ENCODE data around the gene MTIF2. TPM values are rescaled to one million over a fixed set of nuclear protein-coding genes. Genes with fewer than 3 reads are reported as not detected.

The MTIF2 gene
- total RNA-seq, 1 experiment from 2014 or later: 43.9 TPM

DNA sequence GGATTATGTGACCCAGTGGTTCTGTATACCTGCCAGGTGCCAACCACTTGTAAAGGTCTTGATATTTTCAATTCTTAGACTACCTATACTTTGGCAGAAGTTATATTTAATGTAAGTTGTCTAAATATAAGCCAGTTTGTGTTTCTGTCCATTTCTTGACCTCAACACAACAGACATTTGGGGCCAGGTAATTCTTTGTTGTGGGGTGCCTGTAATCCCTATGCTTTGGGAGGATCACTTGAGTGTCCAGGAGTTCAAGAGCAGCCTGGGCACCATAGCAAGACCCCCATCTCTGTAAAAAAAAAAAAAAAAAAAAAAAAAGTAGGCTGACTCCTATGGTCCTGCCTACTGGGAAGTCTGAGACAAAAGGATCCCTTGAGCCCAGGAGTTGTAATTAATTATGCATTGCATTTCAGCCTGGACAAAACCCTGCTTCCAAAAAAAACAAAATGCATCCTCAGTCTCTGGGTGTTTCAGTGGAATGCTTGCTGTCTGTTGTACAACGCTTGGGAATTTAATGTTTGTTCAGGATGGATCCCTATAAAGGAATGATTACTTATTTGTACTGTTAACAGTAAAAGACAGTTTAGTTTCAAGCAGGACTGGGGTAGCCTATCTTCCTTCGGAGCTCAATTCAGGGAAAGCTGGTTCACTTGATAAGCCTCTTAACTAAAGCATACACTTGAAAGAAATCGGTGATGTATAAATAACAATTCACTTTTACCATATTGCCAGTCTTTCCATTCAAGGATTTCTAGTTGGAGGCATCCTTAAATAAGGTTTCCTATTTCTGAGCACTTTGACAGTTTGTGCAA, 33.1 kb downstream of the MTIF2 start:
- no peaks in the 10 kb centered on the region for H3K27me3 Mint-ChIP-seq (ENCODE audit: low read depth)
- ChIA-PET CTCF (no interaction called here), POLR2A (no interaction called here)
- ATAC-seq (no peak), DNase-seq (ENCODE audit: low spot score) (no peak)
- no peaks in the 10 kb centered on the region for H3K9me3 Mint-ChIP-seq
- peaks cover 20% of the 10 kb centered on the region for H3K4me1 Mint-ChIP-seq
- no peak overlapping the region for H3K4me3 Mint-ChIP-seq
- TF ChIP-seq ZNF671 (CRISPR knock-in tag; IDR thresholded peaks at IDR 0.05) (no peak; the same call in 1 of the 2 replicates), NR1H2 (CRISPR knock-in tag; IDR thresholded peaks at IDR 0.05) (no peak), ZNF121 (CRISPR knock-in tag; IDR thresholded peaks at IDR 0.05) (peak; percentile 59; the same call in 1 of the 2 replicates)
- TF ChIP-seq, protein P1, sequence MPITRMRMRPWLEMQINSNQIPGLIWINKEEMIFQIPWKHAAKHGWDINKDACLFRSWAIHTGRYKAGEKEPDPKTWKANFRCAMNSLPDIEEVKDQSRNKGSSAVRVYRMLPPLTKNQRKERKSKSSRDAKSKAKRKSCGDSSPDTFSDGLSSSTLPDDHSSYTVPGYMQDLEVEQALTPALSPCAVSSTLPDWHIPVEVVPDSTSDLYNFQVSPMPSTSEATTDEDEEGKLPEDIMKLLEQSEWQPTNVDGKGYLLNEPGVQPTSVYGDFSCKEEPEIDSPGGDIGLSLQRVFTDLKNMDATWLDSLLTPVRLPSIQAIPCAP (CRISPR knock-in tag; IDR thresholded peaks at IDR 0.05): no peak
- H3K36me3 Mint-ChIP-seq: peaks cover 45% of the 10 kb centered on the region
- peak overlapping the region; percentile 74 for H3K27ac Mint-ChIP-seq

DNA sequence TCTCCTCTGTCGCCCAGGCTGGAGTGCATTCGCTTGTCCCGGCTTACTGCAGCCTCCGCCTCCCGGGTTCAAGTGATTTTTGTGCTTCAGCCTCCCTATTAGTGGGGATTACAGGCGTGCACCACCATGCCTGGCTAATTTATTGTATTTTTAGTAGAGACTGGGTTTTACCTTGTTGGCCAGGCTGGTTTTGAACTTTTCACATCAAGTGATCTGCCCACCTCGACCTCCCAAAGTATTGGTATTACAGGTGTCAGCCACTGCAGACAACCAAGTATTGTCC, 35.4 kb downstream of the MTIF2 start:
- no peaks in the 10 kb centered on the region for H3K27me3 Mint-ChIP-seq (ENCODE audit: low read depth)
- peaks cover 38% of the 10 kb centered on the region for H3K36me3 Mint-ChIP-seq
- no peak for ATAC-seq
- ChIA-PET POLR2A (no interaction called here), CTCF (no interaction called here)
- no peaks in the 10 kb centered on the region for H3K9me3 Mint-ChIP-seq
- H3K4me3 Mint-ChIP-seq: peak overlapping the region; percentile 100
- peak overlapping the region; percentile 98 for H3K27ac Mint-ChIP-seq
- H3K4me1 Mint-ChIP-seq: peaks cover 25% of the 10 kb centered on the region
- DNase-seq (ENCODE audit: low spot score): no peak
- TF ChIP-seq GRHL2 (CRISPR knock-in tag; IDR thresholded peaks at IDR 0.05; ENCODE audit: insufficient replicate concordance, severe bottlenecking): no peak
- TF ChIP-seq NR1H2 (CRISPR knock-in tag; IDR thresholded peaks at IDR 0.05): no peak
- no peak for TF ChIP-seq KAT7 (CRISPR knock-in tag; IDR thresholded peaks at IDR 0.05; ENCODE audit: borderline replicate concordance)
- no peak for TF ChIP-seq OVOL2 (CRISPR knock-in tag; IDR thresholded peaks at IDR 0.05; ENCODE audit: borderline replicate concordance)
- TF ChIP-seq, protein P2, sequence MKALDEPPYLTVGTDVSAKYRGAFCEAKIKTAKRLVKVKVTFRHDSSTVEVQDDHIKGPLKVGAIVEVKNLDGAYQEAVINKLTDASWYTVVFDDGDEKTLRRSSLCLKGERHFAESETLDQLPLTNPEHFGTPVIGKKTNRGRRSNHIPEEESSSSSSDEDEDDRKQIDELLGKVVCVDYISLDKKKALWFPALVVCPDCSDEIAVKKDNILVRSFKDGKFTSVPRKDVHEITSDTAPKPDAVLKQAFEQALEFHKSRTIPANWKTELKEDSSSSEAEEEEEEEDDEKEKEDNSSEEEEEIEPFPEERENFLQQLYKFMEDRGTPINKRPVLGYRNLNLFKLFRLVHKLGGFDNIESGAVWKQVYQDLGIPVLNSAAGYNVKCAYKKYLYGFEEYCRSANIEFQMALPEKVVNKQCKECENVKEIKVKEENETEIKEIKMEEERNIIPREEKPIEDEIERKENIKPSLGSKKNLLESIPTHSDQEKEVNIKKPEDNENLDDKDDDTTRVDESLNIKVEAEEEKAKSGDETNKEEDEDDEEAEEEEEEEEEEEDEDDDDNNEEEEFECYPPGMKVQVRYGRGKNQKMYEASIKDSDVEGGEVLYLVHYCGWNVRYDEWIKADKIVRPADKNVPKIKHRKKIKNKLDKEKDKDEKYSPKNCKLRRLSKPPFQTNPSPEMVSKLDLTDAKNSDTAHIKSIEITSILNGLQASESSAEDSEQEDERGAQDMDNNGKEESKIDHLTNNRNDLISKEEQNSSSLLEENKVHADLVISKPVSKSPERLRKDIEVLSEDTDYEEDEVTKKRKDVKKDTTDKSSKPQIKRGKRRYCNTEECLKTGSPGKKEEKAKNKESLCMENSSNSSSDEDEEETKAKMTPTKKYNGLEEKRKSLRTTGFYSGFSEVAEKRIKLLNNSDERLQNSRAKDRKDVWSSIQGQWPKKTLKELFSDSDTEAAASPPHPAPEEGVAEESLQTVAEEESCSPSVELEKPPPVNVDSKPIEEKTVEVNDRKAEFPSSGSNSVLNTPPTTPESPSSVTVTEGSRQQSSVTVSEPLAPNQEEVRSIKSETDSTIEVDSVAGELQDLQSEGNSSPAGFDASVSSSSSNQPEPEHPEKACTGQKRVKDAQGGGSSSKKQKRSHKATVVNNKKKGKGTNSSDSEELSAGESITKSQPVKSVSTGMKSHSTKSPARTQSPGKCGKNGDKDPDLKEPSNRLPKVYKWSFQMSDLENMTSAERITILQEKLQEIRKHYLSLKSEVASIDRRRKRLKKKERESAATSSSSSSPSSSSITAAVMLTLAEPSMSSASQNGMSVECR (CRISPR knock-in tag; IDR thresholded peaks at IDR 0.05; ENCODE audit: borderline replicate concordance): no peak
- TF ChIP-seq, protein P3, sequence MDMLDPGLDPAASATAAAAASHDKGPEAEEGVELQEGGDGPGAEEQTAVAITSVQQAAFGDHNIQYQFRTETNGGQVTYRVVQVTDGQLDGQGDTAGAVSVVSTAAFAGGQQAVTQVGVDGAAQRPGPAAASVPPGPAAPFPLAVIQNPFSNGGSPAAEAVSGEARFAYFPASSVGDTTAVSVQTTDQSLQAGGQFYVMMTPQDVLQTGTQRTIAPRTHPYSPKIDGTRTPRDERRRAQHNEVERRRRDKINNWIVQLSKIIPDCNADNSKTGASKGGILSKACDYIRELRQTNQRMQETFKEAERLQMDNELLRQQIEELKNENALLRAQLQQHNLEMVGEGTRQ (CRISPR knock-in tag; IDR thresholded peaks at IDR 0.05): no peak
- TF ChIP-seq ZNF138 (CRISPR knock-in tag; conservative IDR thresholded peaks at IDR 0.05): no peak
- TF ChIP-seq, protein P4, sequence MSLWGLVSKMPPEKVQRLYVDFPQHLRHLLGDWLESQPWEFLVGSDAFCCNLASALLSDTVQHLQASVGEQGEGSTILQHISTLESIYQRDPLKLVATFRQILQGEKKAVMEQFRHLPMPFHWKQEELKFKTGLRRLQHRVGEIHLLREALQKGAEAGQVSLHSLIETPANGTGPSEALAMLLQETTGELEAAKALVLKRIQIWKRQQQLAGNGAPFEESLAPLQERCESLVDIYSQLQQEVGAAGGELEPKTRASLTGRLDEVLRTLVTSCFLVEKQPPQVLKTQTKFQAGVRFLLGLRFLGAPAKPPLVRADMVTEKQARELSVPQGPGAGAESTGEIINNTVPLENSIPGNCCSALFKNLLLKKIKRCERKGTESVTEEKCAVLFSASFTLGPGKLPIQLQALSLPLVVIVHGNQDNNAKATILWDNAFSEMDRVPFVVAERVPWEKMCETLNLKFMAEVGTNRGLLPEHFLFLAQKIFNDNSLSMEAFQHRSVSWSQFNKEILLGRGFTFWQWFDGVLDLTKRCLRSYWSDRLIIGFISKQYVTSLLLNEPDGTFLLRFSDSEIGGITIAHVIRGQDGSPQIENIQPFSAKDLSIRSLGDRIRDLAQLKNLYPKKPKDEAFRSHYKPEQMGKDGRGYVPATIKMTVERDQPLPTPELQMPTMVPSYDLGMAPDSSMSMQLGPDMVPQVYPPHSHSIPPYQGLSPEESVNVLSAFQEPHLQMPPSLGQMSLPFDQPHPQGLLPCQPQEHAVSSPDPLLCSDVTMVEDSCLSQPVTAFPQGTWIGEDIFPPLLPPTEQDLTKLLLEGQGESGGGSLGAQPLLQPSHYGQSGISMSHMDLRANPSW (CRISPR knock-in tag; conservative IDR thresholded peaks at IDR 0.05; ENCODE audit: low read depth): no peak
- TF ChIP-seq, protein P5, sequence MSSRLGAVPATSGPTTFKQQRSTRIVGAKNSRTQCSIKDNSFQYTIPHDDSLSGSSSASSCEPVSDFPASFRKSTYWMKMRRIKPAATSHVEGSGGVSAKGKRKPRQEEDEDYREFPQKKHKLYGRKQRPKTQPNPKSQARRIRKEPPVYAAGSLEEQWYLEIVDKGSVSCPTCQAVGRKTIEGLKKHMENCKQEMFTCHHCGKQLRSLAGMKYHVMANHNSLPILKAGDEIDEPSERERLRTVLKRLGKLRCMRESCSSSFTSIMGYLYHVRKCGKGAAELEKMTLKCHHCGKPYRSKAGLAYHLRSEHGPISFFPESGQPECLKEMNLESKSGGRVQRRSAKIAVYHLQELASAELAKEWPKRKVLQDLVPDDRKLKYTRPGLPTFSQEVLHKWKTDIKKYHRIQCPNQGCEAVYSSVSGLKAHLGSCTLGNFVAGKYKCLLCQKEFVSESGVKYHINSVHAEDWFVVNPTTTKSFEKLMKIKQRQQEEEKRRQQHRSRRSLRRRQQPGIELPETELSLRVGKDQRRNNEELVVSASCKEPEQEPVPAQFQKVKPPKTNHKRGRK (CRISPR knock-in tag; IDR thresholded peaks at IDR 0.05; ENCODE audit: borderline replicate concordance): no peak
- TF ChIP-seq, protein P6, sequence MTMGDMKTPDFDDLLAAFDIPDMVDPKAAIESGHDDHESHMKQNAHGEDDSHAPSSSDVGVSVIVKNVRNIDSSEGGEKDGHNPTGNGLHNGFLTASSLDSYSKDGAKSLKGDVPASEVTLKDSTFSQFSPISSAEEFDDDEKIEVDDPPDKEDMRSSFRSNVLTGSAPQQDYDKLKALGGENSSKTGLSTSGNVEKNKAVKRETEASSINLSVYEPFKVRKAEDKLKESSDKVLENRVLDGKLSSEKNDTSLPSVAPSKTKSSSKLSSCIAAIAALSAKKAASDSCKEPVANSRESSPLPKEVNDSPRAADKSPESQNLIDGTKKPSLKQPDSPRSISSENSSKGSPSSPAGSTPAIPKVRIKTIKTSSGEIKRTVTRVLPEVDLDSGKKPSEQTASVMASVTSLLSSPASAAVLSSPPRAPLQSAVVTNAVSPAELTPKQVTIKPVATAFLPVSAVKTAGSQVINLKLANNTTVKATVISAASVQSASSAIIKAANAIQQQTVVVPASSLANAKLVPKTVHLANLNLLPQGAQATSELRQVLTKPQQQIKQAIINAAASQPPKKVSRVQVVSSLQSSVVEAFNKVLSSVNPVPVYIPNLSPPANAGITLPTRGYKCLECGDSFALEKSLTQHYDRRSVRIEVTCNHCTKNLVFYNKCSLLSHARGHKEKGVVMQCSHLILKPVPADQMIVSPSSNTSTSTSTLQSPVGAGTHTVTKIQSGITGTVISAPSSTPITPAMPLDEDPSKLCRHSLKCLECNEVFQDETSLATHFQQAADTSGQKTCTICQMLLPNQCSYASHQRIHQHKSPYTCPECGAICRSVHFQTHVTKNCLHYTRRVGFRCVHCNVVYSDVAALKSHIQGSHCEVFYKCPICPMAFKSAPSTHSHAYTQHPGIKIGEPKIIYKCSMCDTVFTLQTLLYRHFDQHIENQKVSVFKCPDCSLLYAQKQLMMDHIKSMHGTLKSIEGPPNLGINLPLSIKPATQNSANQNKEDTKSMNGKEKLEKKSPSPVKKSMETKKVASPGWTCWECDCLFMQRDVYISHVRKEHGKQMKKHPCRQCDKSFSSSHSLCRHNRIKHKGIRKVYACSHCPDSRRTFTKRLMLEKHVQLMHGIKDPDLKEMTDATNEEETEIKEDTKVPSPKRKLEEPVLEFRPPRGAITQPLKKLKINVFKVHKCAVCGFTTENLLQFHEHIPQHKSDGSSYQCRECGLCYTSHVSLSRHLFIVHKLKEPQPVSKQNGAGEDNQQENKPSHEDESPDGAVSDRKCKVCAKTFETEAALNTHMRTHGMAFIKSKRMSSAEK (CRISPR knock-in tag; IDR thresholded peaks at IDR 0.05; ENCODE audit: borderline replicate concordance): no peak
- TF ChIP-seq, protein P7, sequence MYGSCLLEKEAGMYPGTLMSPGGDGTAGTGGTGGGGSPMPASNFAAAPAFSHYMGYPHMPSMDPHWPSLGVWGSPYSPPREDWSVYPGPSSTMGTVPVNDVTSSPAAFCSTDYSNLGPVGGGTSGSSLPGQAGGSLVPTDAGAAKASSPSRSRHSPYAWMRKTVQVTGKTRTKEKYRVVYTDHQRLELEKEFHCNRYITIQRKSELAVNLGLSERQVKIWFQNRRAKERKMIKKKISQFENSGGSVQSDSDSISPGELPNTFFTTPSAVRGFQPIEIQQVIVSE (CRISPR knock-in tag; IDR thresholded peaks at IDR 0.05; ENCODE audit: borderline replicate concordance): no peak
- TF ChIP-seq HMGA2 (CRISPR knock-in tag; IDR thresholded peaks at IDR 0.05): no peak
- TF ChIP-seq ZNF671 (CRISPR knock-in tag; IDR thresholded peaks at IDR 0.05): no peak
- TF ChIP-seq EMX1 (CRISPR knock-in tag; IDR thresholded peaks at IDR 0.05): no peak

All from WTC11 (cell line).